Measurements from ENCODE around the gene ACAP3. TPM values are rescaled to one million over a fixed set of nuclear protein-coding genes. Genes with fewer than 3 reads are reported as not detected.
"Not testable (repeated sequence)": the region's sequence is repeated elsewhere in the genome, so short reads cannot be mapped to it uniquely, and the experiment has no call there.

Gene ACAP3
- polyA plus RNA-seq, 1 donor: 67.7 TPM

DNA sequence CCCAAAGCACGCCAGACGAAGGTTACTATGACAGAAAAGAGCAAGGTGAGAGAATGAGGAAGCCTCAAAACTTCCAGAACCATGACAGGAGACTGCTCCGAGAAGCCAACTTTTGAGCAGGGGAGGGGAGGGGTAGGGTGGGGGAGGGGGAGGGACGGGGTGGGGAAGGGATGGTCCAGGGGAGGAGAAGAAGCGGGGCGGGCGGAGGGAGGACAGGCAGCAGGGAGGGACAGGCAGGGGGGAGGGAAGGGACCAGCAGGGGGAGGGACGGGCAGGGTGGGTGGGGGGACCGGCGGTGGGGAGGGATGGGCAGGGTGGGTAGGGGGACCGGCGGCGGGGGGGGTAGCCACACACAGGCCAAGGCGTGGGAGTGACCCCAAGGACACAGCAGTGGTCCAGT, 14.7 kb upstream of the ACAP3 start:
- no CpG with 5 or more reads among the region's 14 CpGs for WGBS (ENCODE audit: insufficient coverage, low lambda C conversion rate)
- no peaks in the 10 kb centered on the region for H3K27me3 ChIP-seq (ENCODE audit: control insufficient read depth, insufficient read depth, low read length)
- peaks cover 50% of the 10 kb centered on the region for H3K36me3 ChIP-seq (ENCODE audit: control insufficient read depth, insufficient read depth, low read length)
- H3K27ac ChIP-seq (ENCODE audit: low read length): no peak overlapping the region
- no peak for DNase-seq
- H3K9me3 ChIP-seq (ENCODE audit: control insufficient read depth, low read depth, low read length): no peaks in the 10 kb centered on the region
- H3K4me3 ChIP-seq (ENCODE audit: low read length): no peak overlapping the region
- peaks cover 17% of the 10 kb centered on the region for H3K4me1 ChIP-seq (ENCODE audit: control insufficient read depth, insufficient read depth, low read length)

DNA sequence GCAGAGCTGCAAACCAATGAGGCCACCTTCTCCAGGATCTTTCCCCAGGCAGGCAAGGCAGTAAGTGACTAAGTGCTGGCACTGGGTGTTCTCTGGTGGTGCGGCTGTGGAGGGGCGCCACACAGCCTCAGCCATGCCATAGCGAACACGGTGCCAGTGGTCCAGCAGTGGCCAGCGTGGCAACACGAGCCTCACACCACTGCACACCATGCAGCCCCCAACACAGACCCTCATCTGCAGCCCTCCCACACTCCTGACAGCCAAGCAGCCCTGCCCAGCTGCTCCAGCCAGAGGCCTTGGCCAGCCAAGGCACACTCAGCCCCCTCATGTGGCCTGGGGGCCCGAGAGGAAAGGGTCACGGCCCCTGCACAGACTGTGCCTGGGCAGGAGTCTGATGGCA, 13.7 kb upstream of the ACAP3 start:
- H3K4me1 ChIP-seq (ENCODE audit: control insufficient read depth, insufficient read depth, low read length): peaks cover 16% of the 10 kb centered on the region
- DNase-seq: no peak
- H3K9me3 ChIP-seq (ENCODE audit: control insufficient read depth, low read depth, low read length): no peaks in the 10 kb centered on the region
- H3K4me3 ChIP-seq (ENCODE audit: low read length): no peak overlapping the region
- H3K36me3 ChIP-seq (ENCODE audit: control insufficient read depth, insufficient read depth, low read length): peaks cover 46% of the 10 kb centered on the region
- no peak overlapping the region for H3K27ac ChIP-seq (ENCODE audit: low read length)
- WGBS (ENCODE audit: insufficient coverage, low lambda C conversion rate): no CpG with 5 or more reads among the region's 8 CpGs
- H3K27me3 ChIP-seq (ENCODE audit: control insufficient read depth, insufficient read depth, low read length): no peaks in the 10 kb centered on the region

DNA sequence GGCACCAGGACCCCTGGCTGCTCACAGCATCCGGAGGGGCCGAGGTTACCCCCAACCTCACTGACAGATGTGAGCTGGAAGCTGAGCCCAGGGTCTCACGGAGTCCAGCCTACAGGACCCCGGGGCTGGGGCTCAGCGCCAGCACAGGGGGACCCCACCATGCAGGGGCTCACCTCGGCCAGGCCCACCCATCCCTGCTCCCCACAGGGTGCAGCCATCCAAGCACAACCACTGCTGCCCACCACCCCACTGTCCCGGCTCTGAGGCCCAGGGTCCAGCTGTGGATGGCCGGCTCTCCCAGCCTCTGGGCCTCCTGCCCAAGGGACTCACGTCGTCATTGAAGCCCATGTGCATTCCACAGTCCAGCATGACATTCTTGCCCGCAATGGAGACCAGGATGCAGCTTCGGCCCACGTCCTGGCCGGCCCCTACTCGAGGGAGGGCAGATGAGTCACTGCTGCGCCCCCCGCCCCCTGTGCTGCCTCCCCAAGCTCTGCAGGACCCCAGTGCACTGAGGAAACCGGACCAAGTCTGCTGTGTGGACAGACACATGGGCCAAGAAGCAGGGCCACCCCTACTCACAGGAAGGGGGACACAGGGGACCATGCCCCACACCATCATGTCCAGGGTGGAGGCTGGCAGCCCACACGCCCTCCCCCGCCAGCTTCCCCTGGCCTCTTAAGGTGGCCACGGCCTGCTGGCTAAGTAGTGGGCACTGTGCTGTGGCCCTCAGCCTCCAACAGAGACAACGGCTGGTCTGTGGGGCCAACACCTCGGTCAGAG, 13.1 kb upstream of the ACAP3 start:
- no peak overlapping the region for H3K27ac ChIP-seq (ENCODE audit: low read length)
- no peak for DNase-seq
- H3K4me1 ChIP-seq (ENCODE audit: control insufficient read depth, insufficient read depth, low read length): peaks cover 10% of the 10 kb centered on the region
- H3K36me3 ChIP-seq (ENCODE audit: control insufficient read depth, insufficient read depth, low read length): peaks cover 44% of the 10 kb centered on the region
- no peaks in the 10 kb centered on the region for H3K9me3 ChIP-seq (ENCODE audit: control insufficient read depth, low read depth, low read length)
- no peaks in the 10 kb centered on the region for H3K27me3 ChIP-seq (ENCODE audit: control insufficient read depth, insufficient read depth, low read length)
- no CpG with 5 or more reads among the region's 23 CpGs for WGBS (ENCODE audit: insufficient coverage, low lambda C conversion rate)
- H3K4me3 ChIP-seq (ENCODE audit: low read length): no peak overlapping the region

DNA sequence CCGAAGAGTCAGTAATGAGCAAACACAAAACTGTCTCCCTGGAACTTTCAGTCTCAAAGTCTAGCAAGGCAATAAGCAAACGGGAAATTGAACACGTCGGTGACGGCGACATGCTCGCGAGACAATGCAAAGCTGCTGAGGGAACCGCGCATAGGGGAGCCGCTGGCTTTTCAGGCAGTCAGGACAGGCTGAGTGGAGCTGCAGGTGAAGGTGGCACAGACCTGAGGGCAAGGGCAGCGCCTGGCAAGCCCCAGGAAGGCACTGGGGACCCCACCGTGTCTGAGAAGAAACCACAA, 11.9 kb upstream of the ACAP3 start:
- DNase-seq: no peak
- H3K9me3 ChIP-seq (ENCODE audit: control insufficient read depth, low read depth, low read length): no peaks in the 10 kb centered on the region
- peaks cover 3% of the 10 kb centered on the region for H3K4me1 ChIP-seq (ENCODE audit: control insufficient read depth, insufficient read depth, low read length)
- no CpG with 5 or more reads among the region's 13 CpGs for WGBS (ENCODE audit: insufficient coverage, low lambda C conversion rate)
- H3K36me3 ChIP-seq (ENCODE audit: control insufficient read depth, insufficient read depth, low read length): peaks cover 51% of the 10 kb centered on the region
- H3K4me3 ChIP-seq (ENCODE audit: low read length): no peak overlapping the region
- H3K27me3 ChIP-seq (ENCODE audit: control insufficient read depth, insufficient read depth, low read length): no peaks in the 10 kb centered on the region
- H3K27ac ChIP-seq (ENCODE audit: low read length): no peak overlapping the region

DNA sequence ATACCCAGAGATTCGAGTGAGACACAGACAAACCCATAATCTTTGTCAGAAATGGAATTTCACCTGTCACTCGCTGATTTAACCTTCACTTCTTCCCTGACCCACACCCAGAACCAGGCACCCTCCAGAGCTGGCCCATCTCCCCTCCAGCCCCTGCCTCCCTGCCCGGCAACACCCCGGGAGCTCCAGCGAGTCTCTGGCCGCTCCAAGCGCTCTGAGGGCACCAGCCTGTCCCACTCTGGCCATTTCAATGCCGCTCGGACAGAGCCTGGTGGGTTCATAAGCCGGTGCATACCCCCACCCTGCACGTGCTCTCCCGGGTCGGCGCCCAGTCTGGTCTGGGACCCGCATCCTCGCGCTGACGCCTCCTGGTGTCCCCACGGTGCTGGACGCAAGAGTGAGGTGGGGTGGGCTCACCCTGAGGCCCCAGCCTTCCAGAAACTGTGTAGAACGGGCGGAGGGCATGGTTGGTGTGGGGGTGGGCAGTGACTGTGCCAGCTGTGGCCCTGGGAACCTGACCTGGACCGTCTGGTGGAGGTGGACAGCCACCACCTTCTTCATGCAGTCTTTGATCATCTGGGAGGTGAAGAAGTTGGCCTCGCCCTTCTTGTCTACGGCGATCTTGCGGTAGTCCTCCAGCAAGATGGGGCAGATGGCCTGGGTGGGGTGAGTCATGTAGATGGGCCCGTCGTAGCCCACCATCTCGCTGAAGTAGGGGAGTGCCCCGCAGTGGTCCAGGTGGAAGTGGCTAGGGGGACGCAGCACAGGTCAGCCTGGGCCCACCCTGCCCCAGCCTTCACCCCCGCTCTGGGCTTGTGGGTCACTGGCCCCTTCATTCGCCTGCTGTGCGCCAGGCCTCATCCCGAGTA, 11.3 kb upstream of the ACAP3 start:
- Histone ChIP-seq H3K27ac (ENCODE audit: low read length) (no peak overlapping the region), H3K27me3 (ENCODE audit: control insufficient read depth, insufficient read depth, low read length) (no peaks in the 10 kb centered on the region), H3K4me3 (ENCODE audit: low read length) (no peak overlapping the region), H3K4me1 (ENCODE audit: control insufficient read depth, insufficient read depth, low read length) (peaks cover 3% of the 10 kb centered on the region), H3K36me3 (ENCODE audit: control insufficient read depth, insufficient read depth, low read length) (peaks cover 57% of the 10 kb centered on the region), H3K9me3 (ENCODE audit: control insufficient read depth, low read depth, low read length) (no peaks in the 10 kb centered on the region)
- no peak for DNase-seq
- 100% methylated on average over 1 of the region's 36 CpGs for WGBS (ENCODE audit: insufficient coverage, low lambda C conversion rate)

DNA sequence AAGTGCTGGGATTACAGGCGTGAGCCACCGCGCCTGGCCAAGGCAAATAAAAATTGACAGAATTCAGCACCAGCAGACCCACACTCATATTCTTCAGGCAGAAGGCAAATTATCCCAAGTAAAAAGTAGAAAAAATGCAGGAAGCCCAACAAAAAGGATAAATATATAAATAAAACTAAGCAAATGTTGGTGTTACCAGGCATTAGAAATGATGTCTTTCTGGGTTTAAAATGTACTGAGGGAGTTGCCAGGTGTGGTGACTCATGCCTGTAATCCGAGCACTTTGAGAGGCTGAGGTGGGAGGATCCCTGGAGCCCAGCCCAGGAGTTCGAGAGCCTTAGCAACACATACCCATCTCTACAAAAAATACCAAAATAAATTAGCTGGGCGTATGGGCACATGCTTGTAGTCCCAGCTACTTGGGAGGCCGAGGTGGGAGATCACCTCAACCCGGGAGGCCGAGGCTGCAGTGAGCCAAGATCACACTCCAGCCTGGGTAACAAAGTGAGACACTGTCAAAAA, 10.5 kb upstream of the ACAP3 start:
- no CpG with 5 or more reads among the region's 9 CpGs for WGBS (ENCODE audit: insufficient coverage, low lambda C conversion rate)
- Histone ChIP-seq H3K9me3 (ENCODE audit: control insufficient read depth, low read depth, low read length) (no peaks in the 10 kb centered on the region), H3K27ac (ENCODE audit: low read length) (no peak overlapping the region), H3K36me3 (ENCODE audit: control insufficient read depth, insufficient read depth, low read length) (peaks cover 65% of the 10 kb centered on the region), H3K27me3 (ENCODE audit: control insufficient read depth, insufficient read depth, low read length) (no peaks in the 10 kb centered on the region), H3K4me1 (ENCODE audit: control insufficient read depth, insufficient read depth, low read length) (peaks cover 3% of the 10 kb centered on the region), H3K4me3 (ENCODE audit: low read length) (no peak overlapping the region)
- DNase-seq: no peak

DNA sequence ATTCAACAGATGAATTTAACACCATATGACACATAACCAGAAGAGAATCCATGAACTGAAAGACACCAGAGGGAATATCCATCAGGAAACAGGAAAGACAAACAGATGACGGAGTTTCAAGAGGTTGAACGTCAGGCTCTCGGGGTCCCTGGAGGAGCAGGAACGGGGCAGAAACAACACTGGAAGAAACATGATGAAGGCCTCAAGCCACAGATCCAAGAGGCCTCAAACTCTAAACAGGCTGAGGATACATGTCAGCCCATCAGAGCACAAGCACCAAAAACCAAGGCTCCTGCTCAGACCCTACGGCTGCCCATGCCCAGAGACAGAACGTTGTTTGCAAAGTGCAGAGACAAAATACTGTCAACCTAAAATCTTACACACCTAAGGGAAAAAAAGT, 9.7 kb upstream of the ACAP3 start:
- Histone ChIP-seq H3K9me3 (ENCODE audit: control insufficient read depth, low read depth, low read length) (no peaks in the 10 kb centered on the region), H3K4me3 (ENCODE audit: low read length) (no peak overlapping the region), H3K36me3 (ENCODE audit: control insufficient read depth, insufficient read depth, low read length) (peaks cover 73% of the 10 kb centered on the region), H3K27ac (ENCODE audit: low read length) (no peak overlapping the region), H3K27me3 (ENCODE audit: control insufficient read depth, insufficient read depth, low read length) (no peaks in the 10 kb centered on the region), H3K4me1 (ENCODE audit: control insufficient read depth, insufficient read depth, low read length) (no peaks in the 10 kb centered on the region)
- no peak for DNase-seq
- no CpG with 5 or more reads among the region's 6 CpGs for WGBS (ENCODE audit: insufficient coverage, low lambda C conversion rate)

DNA sequence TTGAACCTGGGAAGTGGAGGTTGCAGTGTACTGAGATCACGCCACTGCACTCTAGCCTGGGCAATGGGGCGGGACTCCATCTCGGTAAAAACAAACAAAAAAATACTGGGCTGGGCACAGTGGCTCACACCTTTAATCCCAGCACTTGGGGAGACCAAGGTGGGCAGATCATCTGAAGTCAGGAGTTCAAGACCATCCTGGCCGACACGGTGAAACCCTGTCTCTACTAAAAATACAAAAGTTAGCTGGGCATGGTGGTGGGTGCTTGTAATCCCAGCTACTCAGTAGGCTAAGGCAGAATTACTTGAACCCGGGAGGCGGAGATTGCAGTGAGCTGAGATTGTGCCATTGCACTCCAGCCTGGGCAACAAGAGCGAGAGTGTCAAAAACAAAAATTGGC, 8.5 kb upstream of the ACAP3 start:
- not testable (repeated sequence) for H3K9me3 ChIP-seq (ENCODE audit: control insufficient read depth, low read depth, low read length); H3K27me3 ChIP-seq (ENCODE audit: control insufficient read depth, insufficient read depth, low read length); H3K27ac ChIP-seq (ENCODE audit: low read length); H3K4me3 ChIP-seq (ENCODE audit: low read length); DNase-seq; H3K4me1 ChIP-seq (ENCODE audit: control insufficient read depth, insufficient read depth, low read length)
- peaks cover 76% of the 10 kb centered on the region for H3K36me3 ChIP-seq (ENCODE audit: control insufficient read depth, insufficient read depth, low read length)
- no CpG with 5 or more reads among the region's 8 CpGs for WGBS (ENCODE audit: insufficient coverage, low lambda C conversion rate)

DNA sequence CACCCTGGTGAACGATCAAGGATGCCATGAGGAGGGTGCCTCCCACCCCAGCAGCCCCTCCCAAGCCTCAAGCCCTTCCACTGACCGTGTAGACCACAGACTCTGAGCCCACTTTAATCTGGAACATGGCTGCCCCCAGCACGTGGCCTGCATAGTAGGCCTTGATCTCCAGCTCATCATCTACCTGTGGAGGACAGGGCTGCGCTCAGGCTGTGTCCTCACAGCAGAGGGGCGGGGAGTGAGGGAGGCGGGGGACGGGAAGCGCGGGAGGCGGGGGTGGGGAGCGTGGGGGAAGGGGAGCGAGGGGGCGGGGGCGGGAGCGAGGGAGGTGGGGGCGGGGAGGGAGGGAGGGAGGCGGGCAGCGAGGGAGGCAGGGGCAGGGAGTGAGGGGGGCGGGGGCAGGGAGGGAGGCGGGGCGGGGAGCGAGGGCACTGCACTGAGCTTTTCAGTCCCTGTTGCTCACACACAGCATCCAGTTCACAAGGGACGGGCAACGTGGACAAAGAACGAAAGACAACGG, 7.8 kb upstream of the ACAP3 start:
- WGBS (ENCODE audit: insufficient coverage, low lambda C conversion rate): 28% methylated on average over 4 of the region's 26 CpGs
- Histone ChIP-seq H3K36me3 (ENCODE audit: control insufficient read depth, insufficient read depth, low read length) (peaks cover 76% of the 10 kb centered on the region), H3K4me1 (ENCODE audit: control insufficient read depth, insufficient read depth, low read length) (no peaks in the 10 kb centered on the region), H3K27ac (ENCODE audit: low read length) (no peak overlapping the region), H3K9me3 (ENCODE audit: control insufficient read depth, low read depth, low read length) (no peaks in the 10 kb centered on the region), H3K4me3 (ENCODE audit: low read length) (no peak overlapping the region), H3K27me3 (ENCODE audit: control insufficient read depth, insufficient read depth, low read length) (no peaks in the 10 kb centered on the region)
- no peak for DNase-seq

DNA sequence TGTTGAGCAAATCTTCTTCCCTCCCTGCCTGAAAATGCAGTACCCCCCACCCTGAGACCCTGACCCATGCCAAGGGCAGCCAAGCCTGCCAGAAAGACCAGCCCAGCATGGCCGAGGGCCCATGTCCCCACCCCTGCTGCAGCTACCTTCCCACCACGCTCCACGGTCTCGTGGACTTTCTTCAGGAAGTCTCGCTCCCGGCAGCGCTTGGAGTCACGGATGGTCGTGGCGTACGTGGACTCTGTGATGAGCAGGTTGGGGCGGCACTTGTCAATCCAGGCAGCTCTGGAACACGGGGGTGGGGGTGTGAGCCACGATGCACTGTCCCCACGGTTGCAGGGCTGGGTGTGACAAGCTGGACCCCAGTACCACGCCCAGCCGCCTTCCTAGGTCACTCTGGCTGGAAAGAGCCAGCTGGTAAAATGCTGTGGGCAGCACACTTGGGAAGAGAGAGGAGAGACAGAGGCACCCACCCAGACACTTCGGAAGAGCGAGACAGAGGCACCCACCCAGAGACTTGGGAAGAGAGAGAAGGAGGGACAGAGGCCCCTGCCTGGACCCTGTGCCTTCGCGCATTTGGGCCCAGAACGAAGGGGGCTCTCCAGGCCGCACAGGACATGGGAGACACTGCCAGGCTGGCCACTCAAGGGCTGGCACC, 7.1 kb upstream of the ACAP3 start:
- DNase-seq: no peak
- no CpG with 5 or more reads among the region's 23 CpGs for WGBS (ENCODE audit: insufficient coverage, low lambda C conversion rate)
- Histone ChIP-seq H3K4me1 (ENCODE audit: control insufficient read depth, insufficient read depth, low read length) (peaks cover 6% of the 10 kb centered on the region), H3K4me3 (ENCODE audit: low read length) (no peak overlapping the region), H3K9me3 (ENCODE audit: control insufficient read depth, low read depth, low read length) (no peaks in the 10 kb centered on the region), H3K27ac (ENCODE audit: low read length) (no peak overlapping the region), H3K36me3 (ENCODE audit: control insufficient read depth, insufficient read depth, low read length) (peaks cover 76% of the 10 kb centered on the region), H3K27me3 (ENCODE audit: control insufficient read depth, insufficient read depth, low read length) (no peaks in the 10 kb centered on the region)

Data from large intestine (tissue), 3 donors.